DMS153 treated with DMSO at 0.1 percent for 48 hours (cell line): ENCODE measurements around the gene WWTR1.

ENCODE experiments used
- DNase-seq: peaks from one replicate; lab custom pipeline; 2025; ENCODE audit not compliant: unreplicated experiment; lab: John Stamatoyannopoulos, UW

Gene WWTR1

DNA sequence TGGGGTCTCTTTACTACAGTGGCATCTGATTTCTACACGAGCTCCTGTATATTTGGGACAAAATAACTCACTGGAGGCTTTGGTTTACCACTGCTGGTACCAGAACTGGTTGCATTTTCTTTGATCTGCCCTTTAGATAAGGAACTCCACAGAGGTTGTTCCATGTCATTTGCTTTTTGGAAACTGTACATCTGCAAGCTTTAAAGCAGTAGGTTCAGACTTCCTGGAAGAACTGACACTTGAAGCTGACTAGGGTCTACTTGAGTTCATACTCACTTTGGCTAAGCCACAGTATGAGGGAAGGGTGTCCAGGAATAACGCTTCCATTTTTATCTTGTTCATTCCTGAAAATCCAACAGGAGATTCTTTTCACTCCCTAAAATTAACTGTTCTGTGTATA lies 86.4 kb downstream of the WWTR1 start:
- no peak for DNase-seq

DNA sequence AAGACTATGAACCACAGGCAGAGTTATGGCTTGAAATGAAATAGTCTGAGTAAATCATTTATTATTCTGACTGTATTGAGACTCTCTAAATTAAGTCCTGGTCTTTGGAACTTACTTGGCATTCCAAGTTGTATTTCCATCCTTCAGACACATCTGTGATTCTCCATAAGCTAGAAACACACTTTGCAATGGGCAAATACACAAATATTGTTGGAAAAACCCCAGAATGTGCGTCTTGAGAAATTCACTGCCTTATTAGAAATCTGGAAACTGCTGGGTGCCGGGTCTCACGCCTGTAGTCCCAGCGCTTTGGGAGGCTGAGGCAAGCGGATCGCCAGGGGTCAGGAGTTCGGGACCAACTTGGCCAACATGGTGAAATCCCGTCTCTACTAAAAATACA lies 87.8 kb downstream of the WWTR1 start:
- DNase-seq, result no peak

DNA sequence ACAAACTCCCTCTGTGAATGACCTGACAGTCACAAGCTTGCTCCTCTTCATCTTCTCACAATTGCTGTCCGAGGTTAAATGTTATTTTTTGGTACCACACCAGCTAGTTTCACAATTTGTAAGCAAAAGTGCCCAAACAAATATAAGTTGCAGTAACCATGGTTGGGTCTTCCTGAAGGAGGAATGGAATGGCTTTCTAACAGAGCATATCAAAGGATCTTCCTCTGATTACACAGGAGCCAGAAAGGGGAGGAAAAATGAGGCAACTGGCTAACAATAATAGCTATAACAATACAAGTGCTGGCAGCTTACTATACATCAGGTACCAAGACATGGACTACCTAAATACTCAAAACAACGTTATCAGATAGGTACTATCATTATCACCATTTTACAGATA lies 90.4 kb downstream of the WWTR1 start:
- no peak for DNase-seq

DNA sequence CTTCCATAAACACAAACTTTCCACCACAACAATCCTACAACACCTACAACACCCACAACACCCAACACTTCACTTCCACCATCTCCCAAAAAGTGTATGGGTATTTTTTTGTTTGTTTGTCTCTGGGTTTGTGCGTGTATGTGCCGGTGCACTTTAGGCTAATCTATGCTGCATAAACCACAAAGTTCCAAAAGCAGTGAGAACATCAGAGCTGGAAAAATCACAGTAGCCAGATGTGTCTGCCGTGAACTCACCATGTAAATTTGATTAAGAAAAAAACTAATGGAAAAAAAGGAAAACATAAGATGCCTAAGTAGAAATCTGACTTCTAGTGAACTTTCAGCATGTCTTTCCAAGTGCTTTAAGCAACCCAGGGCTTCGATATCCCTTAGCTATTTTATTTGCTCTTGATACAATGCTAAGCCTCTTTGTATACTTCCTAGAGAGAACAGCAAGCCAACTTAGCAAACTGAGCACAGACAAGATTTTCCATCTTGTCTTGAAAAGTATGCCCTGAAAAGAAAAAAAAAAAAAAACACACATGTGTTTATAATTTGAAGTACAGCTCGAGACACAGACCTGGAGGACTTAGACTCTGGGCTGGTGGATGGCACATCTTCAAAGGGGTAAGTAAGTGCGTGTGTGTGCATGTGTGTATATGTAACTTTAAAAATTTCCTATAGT lies 91.4 kb downstream of the WWTR1 start:
- DNase-seq, result no peak

DNA sequence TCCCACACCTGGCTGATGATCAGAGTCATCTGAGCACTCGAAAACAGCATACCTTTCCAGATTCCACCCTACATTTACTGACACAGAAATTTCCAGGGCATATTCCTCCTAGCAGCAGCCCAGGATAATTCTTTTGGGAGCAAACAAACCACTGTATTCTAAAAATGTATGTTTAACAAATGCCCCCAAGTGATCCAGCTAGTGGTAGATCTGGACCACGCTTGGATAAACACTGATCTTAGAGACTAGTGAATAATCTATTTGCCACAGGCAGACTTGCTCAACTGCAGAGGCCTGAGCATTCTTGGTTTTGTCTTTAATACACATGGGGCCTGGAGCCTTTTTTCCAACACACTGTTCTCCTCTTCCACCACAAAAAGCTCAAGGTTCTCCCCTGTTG lies 93.7 kb downstream of the WWTR1 start:
- no peak for DNase-seq

DNA sequence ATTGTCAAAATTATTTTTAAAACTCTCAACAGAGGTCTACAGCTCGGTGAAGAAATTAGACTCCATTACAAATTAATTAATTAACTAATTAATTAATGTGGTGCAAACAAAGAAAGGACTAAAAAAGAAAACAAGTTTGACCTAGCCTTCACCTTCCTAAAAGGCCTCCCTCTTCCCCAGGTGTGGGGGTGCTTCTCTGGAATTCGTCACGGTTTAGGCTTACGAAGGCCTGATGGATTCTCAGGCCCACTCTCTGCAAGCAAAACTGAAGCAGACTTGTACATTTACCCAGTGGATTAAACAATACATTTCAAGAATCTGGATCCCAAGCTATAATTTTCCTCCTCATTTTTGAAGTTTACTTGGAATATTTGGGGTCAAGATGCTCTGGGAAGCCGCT lies 94.7 kb downstream of the WWTR1 start:
- DNase-seq, result no peak

DNA sequence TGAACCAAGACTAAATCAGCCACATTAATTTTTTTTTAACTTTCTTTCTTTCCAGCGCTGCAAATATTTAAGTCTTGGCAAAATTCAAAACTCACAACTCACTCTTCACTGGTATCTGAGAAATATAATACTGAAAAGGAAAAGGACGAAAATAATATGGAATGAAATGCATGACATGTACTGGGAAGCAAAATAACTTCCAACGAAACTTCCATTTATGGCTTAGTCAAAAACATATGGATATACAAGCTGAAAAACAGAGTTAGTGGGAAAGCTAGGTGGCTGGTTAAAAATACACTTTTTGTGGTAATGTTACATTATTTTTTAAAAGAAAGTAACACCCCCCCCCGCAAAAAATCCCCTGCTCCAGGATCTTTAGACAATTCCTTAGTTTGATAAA lies 97.2 kb downstream of the WWTR1 start:
- DNase-seq, result no peak

DNA sequence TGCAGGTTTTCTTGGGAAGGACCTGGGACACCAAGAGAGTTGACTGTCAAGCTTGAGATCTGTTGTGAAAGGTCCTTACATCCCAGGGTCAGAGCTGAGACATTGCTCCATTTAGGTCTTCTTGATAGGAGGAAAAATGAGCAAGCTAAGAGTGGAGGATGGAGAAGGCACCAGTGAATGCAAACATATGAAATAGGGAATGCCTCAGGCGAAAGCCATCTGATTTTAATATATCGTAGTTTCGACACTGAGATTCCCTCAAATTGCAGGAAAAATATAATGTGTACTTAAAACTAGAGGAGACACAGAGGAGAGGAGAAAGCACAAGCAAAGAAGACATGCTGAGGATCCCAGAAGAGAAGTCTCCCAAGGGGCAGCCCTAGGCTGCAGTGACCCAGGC lies 97.8 kb downstream of the WWTR1 start:
- DNase-seq, result no peak

DNA sequence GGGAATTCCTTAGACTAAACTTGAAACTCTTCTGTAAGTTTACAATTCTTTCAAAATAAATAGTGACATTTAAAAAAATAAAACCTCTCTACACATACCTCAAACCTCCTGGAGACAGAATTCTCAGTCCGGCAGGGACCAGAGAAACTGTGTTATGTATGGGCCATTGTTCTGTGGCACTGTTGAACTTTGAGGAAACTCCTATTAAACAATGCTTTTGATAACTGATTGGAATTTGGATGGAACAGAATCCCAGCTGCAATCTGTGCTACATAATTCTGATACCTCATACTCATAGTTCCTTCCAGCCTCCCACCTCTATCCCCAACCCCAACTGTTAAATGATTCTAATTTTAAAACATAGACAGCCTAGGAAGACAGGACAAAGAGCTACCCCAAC lies 98.3 kb downstream of the WWTR1 start:
- DNase-seq, result no peak

DNA sequence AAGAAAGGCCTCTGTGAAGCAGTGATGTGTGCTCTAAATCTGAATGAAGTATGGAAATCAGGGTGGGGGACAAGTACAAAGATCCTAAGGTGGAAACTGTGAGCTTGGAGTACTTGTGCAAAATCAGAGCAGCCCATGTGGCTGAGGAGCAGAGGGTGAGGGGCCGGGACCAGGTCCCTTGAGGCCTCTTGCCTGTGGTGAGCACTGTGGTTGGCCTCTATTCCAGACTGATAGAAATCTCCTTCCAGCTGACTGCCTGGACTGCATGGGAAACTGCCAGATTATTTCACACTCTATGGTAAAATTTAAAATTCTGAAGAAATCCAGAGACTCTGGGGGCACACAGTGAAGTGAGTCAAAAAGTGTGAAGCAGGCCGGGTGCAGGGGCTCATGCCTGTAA lies 101.9 kb downstream of the WWTR1 start:
- no peak for DNase-seq

DNA sequence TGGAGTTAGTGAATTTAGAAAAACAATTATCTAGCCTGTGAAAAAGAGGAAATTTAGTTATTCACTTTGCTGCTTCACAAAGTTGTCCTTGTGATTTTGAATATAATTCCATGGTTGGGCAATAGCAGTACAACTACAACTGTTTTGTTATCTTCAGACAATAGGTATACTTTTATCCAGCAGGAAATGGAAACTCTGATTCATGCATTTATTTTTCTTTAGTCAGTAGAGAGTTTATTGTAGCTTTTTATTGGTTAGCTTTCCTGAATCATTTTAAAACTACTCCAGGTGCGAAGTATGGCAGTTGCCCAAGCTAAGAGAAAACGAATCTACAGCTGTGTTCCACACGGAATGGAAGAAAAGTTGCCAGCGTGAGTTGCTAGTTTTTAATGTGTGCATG lies 103.0 kb downstream of the WWTR1 start:
- DNase-seq, result no peak

DNA sequence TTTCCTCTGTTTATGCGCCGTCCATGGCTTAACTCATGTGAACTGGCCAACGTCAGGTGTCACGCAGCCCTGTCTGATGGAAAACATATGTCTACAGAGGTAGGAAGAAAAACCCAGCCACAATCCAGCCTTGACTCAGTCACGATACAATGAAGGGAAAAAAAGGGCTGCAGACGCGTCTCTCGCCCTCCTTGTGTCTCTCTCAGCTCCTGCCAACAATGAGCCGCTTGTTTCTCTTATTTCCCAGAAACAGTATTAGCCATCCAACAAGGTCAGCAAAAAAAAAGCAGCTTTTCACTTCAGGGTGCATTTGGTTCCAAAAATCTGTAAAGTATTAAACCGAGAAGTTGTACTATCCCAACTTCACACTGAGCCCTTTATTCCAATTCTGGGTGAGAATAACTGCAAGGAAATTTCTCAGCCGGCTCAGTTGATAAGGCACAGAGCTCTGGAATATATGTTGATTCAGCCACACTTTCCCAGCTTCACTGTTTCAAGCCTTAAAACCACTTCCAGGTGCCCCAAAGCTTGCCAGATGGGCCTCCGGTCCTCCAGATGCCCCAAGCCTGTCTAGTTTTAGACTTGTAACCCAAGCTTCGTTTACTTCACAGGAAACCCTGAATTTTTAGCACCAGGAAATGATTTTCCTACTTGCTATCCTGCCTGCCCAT lies 103.9 kb downstream of the WWTR1 start:
- no peak for DNase-seq

DNA sequence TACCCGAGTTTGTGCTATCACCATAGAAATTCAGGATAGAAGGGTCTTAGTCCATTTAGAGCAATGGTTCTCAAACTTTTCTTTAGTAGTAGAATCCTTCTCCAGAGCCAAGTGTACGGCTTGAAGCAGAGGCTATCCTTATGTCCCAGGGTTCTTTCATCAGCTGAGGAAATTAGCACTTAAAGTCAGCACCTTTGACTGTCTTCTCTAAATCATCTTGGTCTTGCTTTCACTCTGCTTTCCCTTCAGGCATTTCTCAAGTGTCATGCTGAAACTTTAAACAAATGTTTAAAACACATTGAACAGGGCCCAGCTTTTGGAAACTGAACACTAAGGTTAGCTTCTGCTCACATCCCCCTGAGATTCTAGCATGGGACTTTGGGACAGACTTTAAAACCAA lies 105.1 kb downstream of the WWTR1 start:
- no peak for DNase-seq

DNA sequence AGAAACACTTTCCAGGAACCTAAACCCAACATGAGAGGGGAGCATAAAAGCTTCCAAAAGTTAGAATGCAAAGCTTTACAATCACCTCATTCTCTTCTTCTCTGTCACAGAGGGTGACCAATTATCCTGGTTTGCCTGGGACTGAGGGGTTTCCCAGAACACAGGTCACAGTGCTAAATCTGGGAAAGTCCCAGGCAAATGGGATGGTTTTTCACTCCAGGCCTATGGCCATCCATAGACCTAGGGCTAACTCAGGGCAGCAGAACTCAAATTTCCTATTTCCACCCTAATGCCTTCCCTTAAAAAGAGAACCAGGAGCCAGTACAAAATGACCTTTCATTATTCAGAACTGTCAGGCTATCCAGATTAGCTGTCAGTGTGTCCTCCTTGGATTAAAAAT lies 106.3 kb downstream of the WWTR1 start:
- DNase-seq, result no peak

DNA sequence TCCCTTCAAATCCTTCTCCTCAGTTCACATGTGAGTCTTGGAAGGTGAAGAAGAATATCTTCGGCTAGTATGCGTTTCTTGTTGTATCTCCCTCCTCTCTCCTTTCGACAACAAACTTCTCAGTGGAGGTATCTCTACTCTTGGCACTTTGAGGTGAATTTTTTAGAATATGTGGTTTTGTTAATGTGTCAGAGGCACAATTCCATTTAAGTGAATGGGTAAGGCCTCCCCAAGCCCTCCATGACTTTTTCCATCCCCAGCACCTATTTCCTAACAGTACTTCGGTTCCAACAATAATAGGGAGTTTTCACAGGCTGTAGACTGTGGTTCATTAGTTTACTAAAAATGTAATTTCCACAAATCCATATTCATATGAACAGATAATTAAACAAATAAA lies 109.2 kb downstream of the WWTR1 start:
- no peak for DNase-seq

DNA sequence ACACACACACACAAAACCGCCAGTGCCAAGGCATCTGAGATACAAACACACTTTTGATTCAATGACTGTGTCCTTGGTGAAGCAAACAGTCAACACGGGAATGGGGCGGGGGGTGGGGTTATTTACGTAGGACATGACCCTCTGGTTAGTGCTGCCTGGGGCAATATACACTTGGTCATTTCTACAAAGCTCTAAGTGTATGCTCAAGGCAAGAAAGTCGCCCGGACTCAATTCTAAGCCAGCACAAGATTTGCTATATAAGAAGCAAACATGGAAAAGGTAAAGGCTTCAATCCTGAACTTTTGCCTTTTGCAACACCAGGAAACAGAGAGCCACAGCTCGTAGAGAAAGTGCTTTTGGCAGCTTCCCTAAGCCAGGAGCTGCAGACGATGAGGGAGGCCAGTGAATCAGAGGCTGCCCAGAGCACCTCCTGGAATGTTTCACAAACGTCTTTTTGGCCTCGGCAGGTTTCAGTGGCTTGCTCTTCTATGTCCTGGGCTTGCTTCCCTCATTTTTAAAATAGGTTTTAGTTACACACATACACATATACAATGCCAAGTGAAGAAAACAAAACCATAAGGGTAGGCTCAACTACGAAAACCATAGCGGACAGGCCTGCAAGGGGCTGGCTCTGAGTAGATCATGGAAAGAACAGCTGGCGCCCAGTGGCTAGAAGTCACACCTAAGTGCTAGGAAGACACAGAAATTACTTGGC lies 109.7 kb downstream of the WWTR1 start:
- DNase-seq, result no peak

DNA sequence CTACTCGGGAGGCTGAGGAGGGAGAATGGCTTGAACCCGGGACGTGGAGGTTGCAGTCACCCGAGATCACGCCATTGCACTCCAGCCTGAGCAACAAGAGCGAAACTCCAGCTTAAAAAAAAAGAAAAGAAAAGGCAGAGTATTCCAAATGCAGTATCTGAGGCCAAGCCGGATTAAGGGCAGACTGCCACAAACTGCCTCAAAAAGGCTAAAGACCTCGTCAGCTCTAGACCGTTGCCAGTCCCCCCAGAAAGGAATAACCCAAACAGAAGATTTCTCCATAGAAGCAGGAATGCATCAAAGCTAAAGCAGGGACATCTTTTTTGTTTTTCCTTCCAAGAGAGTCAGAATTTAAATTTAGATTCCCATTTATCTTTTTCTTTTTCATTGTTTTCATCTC lies 110.4 kb downstream of the WWTR1 start:
- no peak for DNase-seq

DNA sequence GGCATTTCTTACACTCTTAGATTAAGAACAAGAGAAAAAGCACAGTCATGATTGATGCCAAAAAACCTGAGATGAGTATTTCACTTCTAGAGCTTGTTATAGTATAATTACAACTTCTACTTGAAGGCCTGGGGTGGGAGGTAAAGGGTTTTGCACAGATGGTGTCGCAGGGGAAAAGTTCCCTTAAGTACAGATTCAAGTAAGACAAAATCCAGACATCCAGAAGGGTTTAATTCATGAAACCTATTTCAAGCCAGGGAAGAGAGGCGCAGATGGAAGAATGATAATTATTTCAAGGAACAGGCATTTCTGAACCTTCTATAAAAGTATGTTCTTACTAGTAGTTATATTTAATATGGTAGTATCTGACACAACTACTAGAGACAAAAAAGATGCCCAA lies 112.8 kb downstream of the WWTR1 start:
- no peak for DNase-seq

DNA sequence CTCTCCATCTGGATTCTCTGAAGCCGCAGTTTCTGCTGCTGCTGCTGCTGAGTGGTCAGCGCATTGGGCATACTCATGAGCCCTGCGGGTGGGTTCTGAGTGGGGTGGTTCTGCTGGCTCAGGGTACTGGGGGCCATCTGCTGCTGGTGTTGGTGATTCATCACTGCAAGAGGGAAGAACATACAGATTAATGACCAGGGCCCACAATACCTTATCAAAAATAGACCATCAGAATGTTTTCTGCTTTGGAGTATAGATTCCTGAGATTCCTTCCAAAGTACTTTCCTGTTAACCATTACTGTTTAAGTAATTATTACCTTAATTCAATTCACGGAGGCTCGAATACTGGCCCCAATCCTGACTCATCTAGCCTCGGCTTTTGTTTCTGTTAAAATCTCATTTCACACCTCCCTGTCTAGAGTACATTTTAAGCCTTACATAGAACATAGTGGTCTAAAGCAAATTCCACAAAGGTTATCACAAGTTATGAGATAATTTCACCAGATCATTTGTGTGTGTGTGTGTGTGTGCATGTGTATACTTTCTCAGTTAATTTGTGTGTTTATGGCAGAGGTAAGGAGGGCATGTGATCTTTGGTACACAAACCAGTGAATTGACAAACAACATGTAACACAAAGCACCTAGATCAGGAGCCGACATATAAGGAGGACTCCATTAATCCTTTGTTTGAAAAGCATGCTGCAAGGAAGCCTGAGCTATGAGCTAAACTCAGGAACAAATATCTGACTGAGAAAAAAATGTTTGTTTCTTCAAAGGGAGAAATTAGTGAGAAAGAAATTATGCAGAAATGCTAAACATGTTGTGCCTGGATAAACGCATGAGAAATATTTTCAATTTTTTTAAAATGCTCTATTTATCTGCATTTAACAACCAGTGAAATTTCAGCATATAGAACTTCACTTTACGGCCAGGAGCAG lies 115.2 kb downstream of the WWTR1 start:
- DNase-seq, result no peak

DNA sequence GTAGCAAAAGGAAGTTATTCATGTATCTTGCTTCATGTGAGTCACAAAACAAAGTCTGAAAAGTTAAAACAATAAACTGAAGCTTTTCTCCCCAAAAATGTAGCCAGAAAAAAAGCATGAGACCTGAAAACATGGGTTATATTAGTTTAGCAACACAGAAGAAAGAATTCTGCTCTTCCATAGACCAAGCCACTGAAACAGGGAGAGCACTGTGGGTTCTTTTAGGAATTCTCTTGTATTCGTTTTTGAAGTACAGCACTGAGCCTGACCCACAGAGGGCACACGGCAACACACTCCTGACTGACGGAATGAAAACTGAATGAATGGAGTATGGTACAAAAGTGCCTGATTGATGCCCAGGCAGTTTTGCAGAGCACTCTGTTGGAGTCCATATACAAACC lies 116.7 kb downstream of the WWTR1 start:
- no peak for DNase-seq

DNA sequence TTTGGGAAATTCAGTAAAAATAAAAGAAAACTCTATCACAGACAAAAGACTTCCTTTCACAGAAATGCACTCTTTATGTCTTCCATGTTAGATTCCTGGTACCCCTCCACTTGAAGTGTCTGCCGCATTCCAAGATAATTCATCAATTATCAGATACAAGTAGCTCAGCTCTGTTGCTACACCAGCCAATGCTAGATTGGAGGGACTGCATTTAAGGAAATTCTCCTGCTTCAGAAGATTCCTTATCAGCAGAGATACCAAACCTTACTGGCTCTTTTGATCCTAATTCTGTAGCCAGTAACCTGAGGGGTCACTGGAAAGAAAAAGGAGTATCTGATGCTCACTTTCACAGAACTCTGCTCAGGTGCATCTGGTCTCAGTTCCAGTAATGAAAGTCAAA lies 119.5 kb downstream of the WWTR1 start:
- no peak for DNase-seq
